ENCODE results near the gene KRTAP26-1. TPM values are rescaled to one million over a fixed set of nuclear protein-coding genes. Genes with fewer than 3 reads are reported as not detected.

The KRTAP26-1 gene
- polyA plus RNA-seq, 1 experiment = not detected

DNA sequence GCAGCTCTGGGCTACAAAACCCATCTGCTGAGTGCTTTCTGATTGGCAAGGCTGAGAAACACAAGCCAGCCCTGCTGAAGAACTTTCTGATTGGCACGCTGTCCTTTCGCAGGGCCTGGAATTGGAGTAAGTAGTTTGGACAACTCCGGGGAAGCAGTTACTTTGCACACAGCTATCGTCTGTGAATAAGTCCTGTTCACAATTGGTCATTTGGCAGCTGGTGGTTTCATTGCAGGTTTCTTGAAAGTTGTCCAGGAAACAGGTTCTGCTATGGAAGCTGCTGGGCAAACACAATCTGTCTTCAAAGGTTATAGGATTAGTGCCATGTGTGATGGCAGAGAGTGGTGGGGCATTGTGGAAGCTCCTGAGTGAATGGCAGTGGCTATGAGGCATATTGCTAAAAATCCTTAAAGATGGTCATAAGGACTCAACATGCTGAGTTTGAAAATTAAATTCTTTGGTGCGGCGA, 17.2 kb upstream of the KRTAP26-1 start, which contains the start of gene KRTAP27-1:
Gene KRTAP27-1 (minus strand): TSS at position 419 of the 469 bp plus-strand sequence. CDS start 26 bp downstream, at position 393.
- Histone ChIP-seq H3K27me3 (ENCODE audit: control insufficient read depth, insufficient read depth, low read length) (no peaks in the 10 kb centered on the region), H3K4me3 (ENCODE audit: low read depth, low read length) (no peak within 1 kb of the TSS), H3K36me3 (ENCODE audit: control insufficient read depth, insufficient read depth, low read length) (no peaks in the 10 kb centered on the region)
- TF ChIP-seq, protein P1, sequence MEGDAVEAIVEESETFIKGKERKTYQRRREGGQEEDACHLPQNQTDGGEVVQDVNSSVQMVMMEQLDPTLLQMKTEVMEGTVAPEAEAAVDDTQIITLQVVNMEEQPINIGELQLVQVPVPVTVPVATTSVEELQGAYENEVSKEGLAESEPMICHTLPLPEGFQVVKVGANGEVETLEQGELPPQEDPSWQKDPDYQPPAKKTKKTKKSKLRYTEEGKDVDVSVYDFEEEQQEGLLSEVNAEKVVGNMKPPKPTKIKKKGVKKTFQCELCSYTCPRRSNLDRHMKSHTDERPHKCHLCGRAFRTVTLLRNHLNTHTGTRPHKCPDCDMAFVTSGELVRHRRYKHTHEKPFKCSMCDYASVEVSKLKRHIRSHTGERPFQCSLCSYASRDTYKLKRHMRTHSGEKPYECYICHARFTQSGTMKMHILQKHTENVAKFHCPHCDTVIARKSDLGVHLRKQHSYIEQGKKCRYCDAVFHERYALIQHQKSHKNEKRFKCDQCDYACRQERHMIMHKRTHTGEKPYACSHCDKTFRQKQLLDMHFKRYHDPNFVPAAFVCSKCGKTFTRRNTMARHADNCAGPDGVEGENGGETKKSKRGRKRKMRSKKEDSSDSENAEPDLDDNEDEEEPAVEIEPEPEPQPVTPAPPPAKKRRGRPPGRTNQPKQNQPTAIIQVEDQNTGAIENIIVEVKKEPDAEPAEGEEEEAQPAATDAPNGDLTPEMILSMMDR (IDR thresholded peaks at IDR 0.05; ENCODE audit: insufficient read depth, low read depth, low read length) = no peak
- POLR2A ChIA-PET = no interaction called here
- CTCF ChIA-PET = interaction anchor here (0.6 kb wide), 1 partner anchor 218 kb away, joined by 3 read pairs; no protein-coding TSS in a partner anchor
- no peak for DNase-seq (ENCODE audit: low read depth)

- no peaks in the 10 kb centered on the region for H3K27me3 ChIP-seq (ENCODE audit: control insufficient read depth, insufficient read depth, low read length)
- ChIA-PET POLR2A (no interaction called here), CTCF (no interaction called here)
- no peaks in the 10 kb centered on the region for H3K36me3 ChIP-seq (ENCODE audit: control insufficient read depth, insufficient read depth, low read length)
- no peak overlapping the region for H3K4me3 ChIP-seq (ENCODE audit: low read depth, low read length)
- TF ChIP-seq, protein P1 (IDR thresholded peaks at IDR 0.05; ENCODE audit: insufficient read depth, low read depth, low read length) = no peak
- DNase-seq (ENCODE audit: low read depth) = no peak
These were observed 16.5 kb upstream of the KRTAP26-1 start for GRCh38 chr21:30336596-30336995.

DNA sequence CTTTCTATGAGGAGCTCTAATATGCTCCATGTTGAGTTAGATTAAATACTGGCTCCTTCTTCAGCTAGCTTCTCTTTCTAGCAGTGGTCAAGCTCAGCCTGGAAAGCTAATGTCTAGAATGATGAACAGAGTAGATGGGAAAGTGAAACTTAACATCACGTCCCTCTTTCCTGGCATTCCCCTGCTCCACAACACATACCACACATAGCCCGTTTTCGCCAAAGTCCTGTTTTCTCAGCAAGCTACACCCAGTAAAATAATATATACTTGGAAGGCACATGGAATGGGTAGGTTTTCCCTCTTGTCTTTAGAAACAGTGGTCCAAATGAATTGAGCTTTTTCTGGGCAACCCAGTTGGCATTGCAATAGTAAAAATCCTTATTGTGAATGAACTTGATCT, 13.6 kb upstream of the KRTAP26-1 start:
- Histone ChIP-seq H3K4me3 (ENCODE audit: low read depth, low read length) (no peak overlapping the region), H3K27me3 (ENCODE audit: control insufficient read depth, insufficient read depth, low read length) (no peaks in the 10 kb centered on the region), H3K36me3 (ENCODE audit: control insufficient read depth, insufficient read depth, low read length) (no peaks in the 10 kb centered on the region)
- ChIA-PET POLR2A (no interaction called here), CTCF (no interaction called here)
- TF ChIP-seq, protein P1 (IDR thresholded peaks at IDR 0.05; ENCODE audit: insufficient read depth, low read depth, low read length) = no peak
- DNase-seq (ENCODE audit: low read depth) = no peak

DNA sequence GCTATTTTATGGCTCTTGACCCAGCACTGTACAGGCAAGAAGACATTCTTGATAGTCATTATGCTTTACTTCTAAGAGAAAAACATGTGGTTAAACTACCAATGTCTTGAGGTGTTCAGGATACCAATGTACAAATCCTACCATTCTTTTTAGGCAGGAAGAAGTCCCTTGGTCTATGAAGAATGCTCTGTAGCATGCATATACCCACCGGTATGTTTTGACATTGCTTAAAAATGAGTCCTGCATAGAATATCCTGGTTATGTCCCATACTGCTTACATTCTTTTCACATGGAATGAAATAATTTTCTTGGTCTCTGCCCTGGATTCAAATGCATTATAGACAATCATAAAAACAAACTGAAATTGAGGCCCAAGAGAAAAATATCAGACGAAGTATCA, 12.6 kb upstream of the KRTAP26-1 start:
- no peak overlapping the region for H3K4me3 ChIP-seq (ENCODE audit: low read depth, low read length)
- no peak for DNase-seq (ENCODE audit: low read depth)
- no peaks in the 10 kb centered on the region for H3K36me3 ChIP-seq (ENCODE audit: control insufficient read depth, insufficient read depth, low read length)
- CTCF ChIA-PET = no interaction called here
- TF ChIP-seq, protein P1 (IDR thresholded peaks at IDR 0.05; ENCODE audit: insufficient read depth, low read depth, low read length) = no peak
- no peaks in the 10 kb centered on the region for H3K27me3 ChIP-seq (ENCODE audit: control insufficient read depth, insufficient read depth, low read length)
- POLR2A ChIA-PET = no interaction called here

DNA sequence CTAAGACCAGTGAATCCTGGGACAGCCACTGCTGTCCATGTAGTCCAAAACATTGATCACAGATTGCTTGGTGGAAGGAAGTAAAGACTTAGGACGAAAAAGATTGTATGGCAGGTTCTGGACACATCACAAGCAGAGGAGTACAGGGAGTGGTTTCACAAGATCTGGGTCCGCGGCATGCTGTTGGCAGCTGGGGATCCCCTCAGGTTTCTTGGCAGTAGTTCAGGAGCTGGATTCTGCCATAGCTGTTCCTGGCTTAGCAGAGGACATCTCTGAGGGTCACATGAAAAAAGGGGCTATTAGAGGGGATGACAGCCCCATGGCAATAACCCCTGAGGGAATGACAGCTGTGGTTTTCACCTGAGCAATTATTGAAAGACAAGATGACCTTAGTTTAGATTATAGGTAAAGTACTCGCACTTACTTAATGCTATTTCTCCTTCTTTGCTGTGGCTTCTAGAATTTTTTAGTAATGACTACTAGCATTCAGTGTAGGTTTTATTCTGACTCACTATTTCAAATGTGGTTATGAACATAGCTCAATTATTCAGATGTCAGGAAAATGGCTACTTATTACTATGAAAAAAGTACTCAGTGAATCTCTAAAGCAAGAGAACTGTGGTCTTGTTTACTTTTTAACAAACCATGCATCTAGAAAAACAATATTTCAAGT, 9.2 kb upstream of the KRTAP26-1 start:
- no peak for DNase-seq (ENCODE audit: low read depth)
- no peak overlapping the region for H3K4me3 ChIP-seq (ENCODE audit: low read depth, low read length)
- H3K27me3 ChIP-seq (ENCODE audit: control insufficient read depth, insufficient read depth, low read length) = no peaks in the 10 kb centered on the region
- POLR2A ChIA-PET = no interaction called here
- no peaks in the 10 kb centered on the region for H3K36me3 ChIP-seq (ENCODE audit: control insufficient read depth, insufficient read depth, low read length)
- TF ChIP-seq, protein P1 (IDR thresholded peaks at IDR 0.05; ENCODE audit: insufficient read depth, low read depth, low read length) = no peak
- CTCF ChIA-PET = interaction anchor here (1.2 kb wide), 1 partner anchor 12 kb away, joined by 4 read pairs; no protein-coding TSS in a partner anchor

Measured in BJ (cell line).